Activated CD8-positive, alpha-beta memory T cell treated with anti-CD3 and anti-CD28 coated beads, Interleukin-2, amount 10 ng/mL, durations not matched to agents 7 days and 5 days (primary cell): ENCODE measurements around the gene ESF1. TPM values are rescaled to one million over a fixed set of nuclear protein-coding genes. Genes with fewer than 3 reads are reported as not detected.

ENCODE experiments used
- ATAC-seq: fragments of 150-1000 bp; cut with Tn5 transposase; one replicate; pipeline ENCODE4 v1.10.0; 2021; ENCODE audit warnings: moderate library complexity
- CTCF ChIA-PET: fragments of 350-600 bp; sonication (Branson Sonifier 250); formaldehyde crosslinking; loops from one replicate; lab custom pipeline; 2021; ENCODE audit warnings: antibody characterized with exemption; lab: Charles Lee
- DNase-seq: peaks from one replicate; pipeline ENCODE4 v3.0.0-alpha.2; 2020
- H3K27ac Mint-ChIP-seq: one replicate; pipeline ENCODE4 v1.8.0; 2021; ENCODE audit warnings: mild to moderate bottlenecking, mixed read lengths
- H3K27me3 Mint-ChIP-seq: one replicate; pipeline ENCODE4 v1.8.0; 2021; ENCODE audit warnings: mixed read lengths
- H3K36me3 Mint-ChIP-seq: one replicate; pipeline ENCODE4 v1.8.0; 2021; ENCODE audit warnings: mild to moderate bottlenecking, mixed read lengths
- H3K4me1 Mint-ChIP-seq: one replicate; pipeline ENCODE4 v1.8.0; 2021; ENCODE audit warnings: mixed read lengths
- H3K4me3 Mint-ChIP-seq: one replicate; pipeline ENCODE4 v1.8.0; 2021; ENCODE audit warnings: mild to moderate bottlenecking, moderate library complexity, mixed read lengths
- H3K9me3 Mint-ChIP-seq: one replicate; pipeline ENCODE4 v1.8.0; 2022; ENCODE audit warnings: low read depth, mixed read lengths
- total RNA-seq, 2 experiments: library from RNA; stranded (reverse); gene quantifications; one replicate each; pipeline ENCODE4 v1.2.3, GENCODE V29; 2021

Gene ESF1
- total RNA-seq, 2 experiments from 2014 or later: 11.8 to 17.3 TPM

DNA sequence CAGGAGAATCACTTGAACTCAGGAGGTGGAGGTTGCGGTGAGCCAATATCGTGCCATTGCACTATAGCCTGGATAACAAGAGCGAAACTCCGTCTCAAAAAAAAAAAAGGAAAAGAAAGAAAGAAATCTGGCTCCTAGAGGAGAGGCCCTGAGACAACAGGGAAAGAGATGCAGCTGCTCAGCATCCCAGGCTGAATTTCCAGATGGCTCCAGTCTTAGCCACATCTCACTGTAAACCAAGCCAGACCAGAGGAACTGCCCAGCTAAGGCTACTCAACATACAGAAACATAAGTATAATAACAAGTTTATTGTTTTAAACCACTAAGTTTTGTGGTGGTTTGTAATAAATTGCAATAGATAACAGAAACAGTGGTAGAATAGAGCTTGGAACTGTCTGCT lies 107.5 kb downstream of the ESF1 start:
- H3K9me3 Mint-ChIP-seq: no peaks in the 10 kb centered on the region
- peaks cover 2% of the 10 kb centered on the region for H3K4me1 Mint-ChIP-seq
- CTCF ChIA-PET: no interaction called here
- no peak overlapping the region for H3K27ac Mint-ChIP-seq
- no peak overlapping the region for H3K4me3 Mint-ChIP-seq
- no peaks in the 10 kb centered on the region for H3K36me3 Mint-ChIP-seq
- DNase-seq (no peak), ATAC-seq (no peak)
- H3K27me3 Mint-ChIP-seq: peaks cover 4% of the 10 kb centered on the region

DNA sequence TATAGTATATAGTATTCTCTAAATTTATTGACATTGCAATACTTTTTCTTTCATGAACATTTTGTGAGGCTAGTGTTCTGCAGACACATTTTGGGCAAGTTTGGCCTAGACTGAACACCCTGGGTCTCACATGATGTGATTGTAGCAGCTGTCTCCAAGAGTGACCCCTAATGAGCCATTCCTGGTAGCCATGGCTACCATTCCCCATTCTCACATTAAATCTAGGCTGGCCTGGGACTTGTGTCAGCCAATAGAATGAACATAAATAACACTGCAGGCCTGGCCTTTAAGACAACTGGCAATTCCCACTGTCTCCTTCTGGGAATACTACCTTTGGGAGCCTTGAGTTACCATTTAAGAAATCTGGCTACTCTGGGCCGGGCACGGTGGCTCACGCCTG lies 108.0 kb downstream of the ESF1 start:
- Mint-ChIP-seq H3K27ac (no peak overlapping the region), H3K4me3 (no peak overlapping the region), H3K9me3 (no peaks in the 10 kb centered on the region), H3K36me3 (no peaks in the 10 kb centered on the region), H3K4me1 (peaks cover 2% of the 10 kb centered on the region), H3K27me3 (peaks cover 9% of the 10 kb centered on the region)
- CTCF ChIA-PET: no interaction called here
- DNase-seq: no peak
- no peak for ATAC-seq

GRCh38 chr20:13672690-13673089 lies 112.0 kb downstream of the ESF1 start:
- no peaks in the 10 kb centered on the region for H3K9me3 Mint-ChIP-seq
- no peaks in the 10 kb centered on the region for H3K4me1 Mint-ChIP-seq
- H3K4me3 Mint-ChIP-seq: no peak overlapping the region
- peaks cover 30% of the 10 kb centered on the region for H3K27me3 Mint-ChIP-seq
- no peaks in the 10 kb centered on the region for H3K36me3 Mint-ChIP-seq
- no peak overlapping the region for H3K27ac Mint-ChIP-seq
- CTCF ChIA-PET: no interaction called here
- no peak for DNase-seq
- ATAC-seq: no peak

- CTCF ChIA-PET: no interaction called here
- DNase-seq (no peak), ATAC-seq (no peak)
- Mint-ChIP-seq H3K36me3 (no peaks in the 10 kb centered on the region), H3K27me3 (peaks cover 30% of the 10 kb centered on the region), H3K27ac (no peak overlapping the region), H3K4me1 (no peaks in the 10 kb centered on the region), H3K4me3 (no peak overlapping the region), H3K9me3 (no peaks in the 10 kb centered on the region)
Observed at GRCh38 chr20:13671916-13672378, 112.8 kb downstream of the ESF1 start.

DNA sequence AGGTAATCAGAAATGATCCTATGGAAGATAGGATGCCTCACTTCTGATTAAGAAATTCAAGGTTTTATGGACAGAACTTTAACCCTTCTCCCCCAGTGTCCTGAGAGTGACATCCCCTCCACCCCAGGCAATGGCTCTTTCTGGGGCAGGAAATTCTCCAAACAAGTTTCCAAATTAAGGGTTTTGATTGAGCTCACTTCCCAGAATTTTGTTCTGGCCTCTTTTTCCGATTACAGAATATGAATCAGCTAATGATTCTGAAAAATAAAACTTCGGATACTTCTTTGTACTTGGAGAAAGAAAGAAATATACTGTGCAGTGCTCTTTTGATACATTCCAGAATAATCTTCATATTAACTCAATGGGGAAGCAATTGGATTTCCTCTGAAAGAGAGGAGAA lies 113.2 kb downstream of the ESF1 start:
- Mint-ChIP-seq H3K36me3 (no peaks in the 10 kb centered on the region), H3K4me3 (no peak overlapping the region), H3K27ac (no peak overlapping the region), H3K4me1 (no peaks in the 10 kb centered on the region), H3K9me3 (no peaks in the 10 kb centered on the region), H3K27me3 (peaks cover 30% of the 10 kb centered on the region)
- ATAC-seq: no peak
- CTCF ChIA-PET: no interaction called here
- DNase-seq: no peak

- H3K9me3 Mint-ChIP-seq: no peaks in the 10 kb centered on the region
- no peak overlapping the region for H3K4me3 Mint-ChIP-seq
- no peaks in the 10 kb centered on the region for H3K36me3 Mint-ChIP-seq
- peaks cover 32% of the 10 kb centered on the region for H3K27me3 Mint-ChIP-seq
- no peak overlapping the region for H3K27ac Mint-ChIP-seq
- CTCF ChIA-PET: no interaction called here
- ATAC-seq (no peak), DNase-seq (no peak)
- H3K4me1 Mint-ChIP-seq: no peaks in the 10 kb centered on the region
Observed at GRCh38 chr20:13670160-13670559, 114.6 kb downstream of the ESF1 start.

GRCh38 chr20:13665709-13666395 lies 118.9 kb downstream of the ESF1 start:
- peaks cover 21% of the 10 kb centered on the region for H3K27me3 Mint-ChIP-seq
- H3K36me3 Mint-ChIP-seq: no peaks in the 10 kb centered on the region
- no peak overlapping the region for H3K27ac Mint-ChIP-seq
- no peaks in the 10 kb centered on the region for H3K9me3 Mint-ChIP-seq
- no peaks in the 10 kb centered on the region for H3K4me1 Mint-ChIP-seq
- DNase-seq (no peak), ATAC-seq (no peak)
- CTCF ChIA-PET: no interaction called here
- H3K4me3 Mint-ChIP-seq: no peak overlapping the region

Other genes with a start within 250 kb of the ESF1 start
- 10 to 100 TPM; 10.3 to 11.7 TPM for gene TASP1, start 146.0 kb downstream of the ESF1 start, total RNA-seq
- 10 to 100 TPM; 29.7 to 31.2 TPM for gene NDUFAF5, start 109 bp upstream of the ESF1 start, total RNA-seq
- gene SEL1L2, start 205.7 kb upstream of the ESF1 start, total RNA-seq: not detected
- gene MACROD2, start 210.6 kb upstream of the ESF1 start, total RNA-seq: not detected